HL-60 (cell line): ENCODE measurements around the gene TACC2.

Experiments
- DNase-seq, 2 experiments: peaks; one replicate each; pipeline ENCODE4 v3.0.0-alpha.2; 2010 to 2020; ENCODE audit warnings: low read depth in 1 of 2, low spot score in 1 of 2
- H3K27ac ChIP-seq: fragments of 250-450 bp; sonication (Bioruptor Pico); replicated peaks from 2 replicates; pipeline ENCODE4 v1.5.1; 2020; ENCODE audit warnings: mild to moderate bottlenecking, moderate library complexity
- H3K27me3 ChIP-seq: fragments of 250-450 bp; sonication (Bioruptor Pico); 2 replicates; pipeline ENCODE4 v1.5.1; 2021; ENCODE audit warnings: mild to moderate bottlenecking, moderate library complexity; ENCODE audit not compliant: insufficient read depth, poor library complexity, severe bottlenecking
- H3K4me3 ChIP-seq: replicated peaks from 2 replicates; pipeline ENCODE4 v1.5.1; 2011; ENCODE audit warnings: mild to moderate bottlenecking, control low read depth, low read length; ENCODE audit not compliant: insufficient read depth
- CTCF ChIP-seq: IDR thresholded peaks from one replicate; pipeline ENCODE4 v1.5.1; 2011; ENCODE audit warnings: low read length, control low read depth, inconsistent platforms; ENCODE audit not compliant: insufficient read depth
- GABPA ChIP-seq: IDR thresholded peaks from 2 replicates; pipeline ENCODE4 v1.6.1; 2012; ENCODE audit warnings: low read depth
- POLR2AphosphoS5 ChIP-seq: IDR thresholded peaks from 2 replicates; pipeline ENCODE4 v1.6.1; 2012; ENCODE audit warnings: low read depth
- REST ChIP-seq: IDR thresholded peaks from 2 replicates; pipeline ENCODE4 v1.6.1; 2012; ENCODE audit warnings: low read depth; ENCODE audit not compliant: insufficient replicate concordance
- SPI1 ChIP-seq: IDR thresholded peaks from 2 replicates; pipeline ENCODE4 v1.6.1; 2012; ENCODE audit warnings: low read depth, mild to moderate bottlenecking, borderline replicate concordance

Gene TACC2

GRCh38 chr10:122152544-122152943, 163.6 kb downstream of the TACC2 start:
- Histone ChIP-seq H3K4me3 (no peak overlapping the region), H3K27ac (no peak overlapping the region), H3K27me3 (no peaks in the 10 kb centered on the region)
- no peak for DNase-seq
- TF ChIP-seq REST (no peak), GABPA (no peak), POLR2AphosphoS5 (no peak), SPI1 (no peak), CTCF (no peak)

- H3K27ac ChIP-seq, result no peak overlapping the region
- H3K4me3 ChIP-seq, result no peak overlapping the region
- H3K27me3 ChIP-seq, result no peaks in the 10 kb centered on the region
- no peak for DNase-seq
- no peak for TF ChIP-seq GABPA
Observed at GRCh38 chr10:122154031-122154544, 165.1 kb downstream of the TACC2 start.

GRCh38 chr10:122154545-122155366, 165.8 kb downstream of the TACC2 start:
- no peak for DNase-seq
- no peaks in the 10 kb centered on the region for H3K27me3 ChIP-seq
- no peak overlapping the region for H3K27ac ChIP-seq
- TF ChIP-seq POLR2AphosphoS5, result no peak
- no peak for TF ChIP-seq CTCF
- no peak for TF ChIP-seq SPI1
- TF ChIP-seq REST, result no peak
- no peak for TF ChIP-seq GABPA
- H3K4me3 ChIP-seq, result no peak overlapping the region

GRCh38 chr10:122157451-122157850, 168.5 kb downstream of the TACC2 start:
- H3K27ac ChIP-seq, result no peak overlapping the region
- no peak for DNase-seq
- H3K4me3 ChIP-seq, result no peak overlapping the region
- no peak for TF ChIP-seq POLR2AphosphoS5
- TF ChIP-seq GABPA, result no peak
- no peak for TF ChIP-seq SPI1
- no peak for TF ChIP-seq REST
- no peak for TF ChIP-seq CTCF
- peaks cover 11% of the 10 kb centered on the region for H3K27me3 ChIP-seq
